MCF 10A (cell line): ENCODE measurements around the gene C1orf21. TPM values are rescaled to one million over a fixed set of nuclear protein-coding genes. Genes with fewer than 3 reads are reported as not detected.

ENCODE experiments used
- BruUV-seq: library from RNA; stranded (reverse); fragments of 400-500 nt; replicated peaks from 2 replicates; lab custom pipeline; 2021; lab: Mats Ljungman, UMichigan
- CTCF ChIA-PET: fragments of 300-600 bp; sonication (Branson Sonifier 250); formaldehyde crosslinking; extraction: SDS; loops from one replicate; lab custom pipeline; 2021; ENCODE audit warnings: antibody characterized with exemption, inconsistent platforms; lab: Yijun Ruan, JAX
- POLR2A ChIA-PET: fragments of 300-600, 350-650 bp; sonication (Branson Sonifier 250); formaldehyde crosslinking; extraction: SDS; loops from one replicate; lab custom pipeline; 2020; ENCODE audit warnings: antibody characterized with exemption, inconsistent platforms; lab: Yijun Ruan, JAX
- DNase-seq: peaks from one replicate; pipeline ENCODE4 v3.0.0-alpha.2; 2018; ENCODE audit not compliant: unreplicated experiment
- H3K27ac Mint-ChIP-seq: one replicate; pipeline ENCODE4 v1.8.0; 2022; ENCODE audit warnings: mild to moderate bottlenecking, low read depth, mixed read lengths; ENCODE audit not compliant: unreplicated experiment
- H3K27me3 Mint-ChIP-seq: one replicate; pipeline ENCODE4 v1.8.0; 2022; ENCODE audit warnings: mixed read lengths; ENCODE audit not compliant: insufficient read depth, unreplicated experiment
- H3K36me3 Mint-ChIP-seq: one replicate; pipeline ENCODE4 v1.8.0; 2022; ENCODE audit warnings: mild to moderate bottlenecking, moderate library complexity, mixed read lengths; ENCODE audit not compliant: insufficient read depth, unreplicated experiment
- H3K4me1 Mint-ChIP-seq: one replicate; pipeline ENCODE4 v1.8.0; 2022; ENCODE audit warnings: mixed read lengths; ENCODE audit not compliant: insufficient read depth, unreplicated experiment
- H3K4me3 Mint-ChIP-seq: one replicate; pipeline ENCODE4 v1.8.0; 2022; ENCODE audit warnings: mild to moderate bottlenecking, moderate library complexity, mixed read lengths; ENCODE audit not compliant: unreplicated experiment
- H3K9me3 Mint-ChIP-seq: one replicate; pipeline ENCODE4 v1.8.0; 2022; ENCODE audit warnings: mixed read lengths; ENCODE audit not compliant: unreplicated experiment
- intact Hi-C: fragments of 100-400 bp; cut with micrococcal nuclease; formaldehyde crosslinking; loops from 2 replicates; pipeline ENCODE4 v1.14.1; 2022
- total RNA-seq: library from RNA; stranded (reverse); gene quantifications from 2 replicates; pipeline ENCODE4 v1.2.3, GENCODE V29; 2022
- TF ChIP-seq, protein P1 (sequence below): fragments of 200-600 bp; IDR thresholded peaks from one replicate; pipeline ENCODE4 v1.8.0; 2022; ENCODE audit warnings: antibody characterized with exemption, mild to moderate bottlenecking; ENCODE audit not compliant: unreplicated experiment

Gene C1orf21
- total RNA-seq, 1 experiment from 2014 or later = 23.2 TPM

DNA sequence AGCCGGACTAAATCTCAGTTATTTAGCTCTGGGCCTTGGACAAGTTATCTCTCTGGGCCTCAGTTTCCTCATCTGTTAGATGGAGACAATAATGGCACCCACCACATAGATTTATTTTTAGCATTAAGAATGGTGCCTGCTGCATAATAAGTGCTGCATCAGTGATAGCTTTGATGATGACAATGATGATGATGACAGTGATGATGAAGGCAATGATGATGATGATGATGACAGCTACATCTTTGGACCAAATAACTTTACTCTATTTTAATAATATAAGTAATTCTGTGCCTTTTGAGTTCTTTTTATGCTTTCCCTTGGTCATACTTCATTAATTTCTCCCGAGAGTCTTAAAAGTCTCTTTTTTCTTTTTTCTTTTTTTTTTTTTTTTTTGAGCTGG lies 143.4 kb downstream of the C1orf21 start:
- no peak overlapping the region for H3K27ac Mint-ChIP-seq
- ChIA-PET CTCF (interaction anchor here (0.8 to 1.2 kb wide), 3 partner anchors 11 to 133 kb away, joined by 3 to 7 read pairs (median 4); no protein-coding TSS in a partner anchor), POLR2A (no interaction called here)
- no peaks in the 10 kb centered on the region for H3K9me3 Mint-ChIP-seq
- TF ChIP-seq, protein P1, sequence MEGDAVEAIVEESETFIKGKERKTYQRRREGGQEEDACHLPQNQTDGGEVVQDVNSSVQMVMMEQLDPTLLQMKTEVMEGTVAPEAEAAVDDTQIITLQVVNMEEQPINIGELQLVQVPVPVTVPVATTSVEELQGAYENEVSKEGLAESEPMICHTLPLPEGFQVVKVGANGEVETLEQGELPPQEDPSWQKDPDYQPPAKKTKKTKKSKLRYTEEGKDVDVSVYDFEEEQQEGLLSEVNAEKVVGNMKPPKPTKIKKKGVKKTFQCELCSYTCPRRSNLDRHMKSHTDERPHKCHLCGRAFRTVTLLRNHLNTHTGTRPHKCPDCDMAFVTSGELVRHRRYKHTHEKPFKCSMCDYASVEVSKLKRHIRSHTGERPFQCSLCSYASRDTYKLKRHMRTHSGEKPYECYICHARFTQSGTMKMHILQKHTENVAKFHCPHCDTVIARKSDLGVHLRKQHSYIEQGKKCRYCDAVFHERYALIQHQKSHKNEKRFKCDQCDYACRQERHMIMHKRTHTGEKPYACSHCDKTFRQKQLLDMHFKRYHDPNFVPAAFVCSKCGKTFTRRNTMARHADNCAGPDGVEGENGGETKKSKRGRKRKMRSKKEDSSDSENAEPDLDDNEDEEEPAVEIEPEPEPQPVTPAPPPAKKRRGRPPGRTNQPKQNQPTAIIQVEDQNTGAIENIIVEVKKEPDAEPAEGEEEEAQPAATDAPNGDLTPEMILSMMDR = no peak
- H3K27me3 Mint-ChIP-seq = no peaks in the 10 kb centered on the region
- intact Hi-C loops = no loop called here
- DNase-seq = no peak
- H3K4me3 Mint-ChIP-seq = no peak overlapping the region
- H3K36me3 Mint-ChIP-seq = no peaks in the 10 kb centered on the region
- H3K4me1 Mint-ChIP-seq = peaks cover 18% of the 10 kb centered on the region
- no TSS peak for BruUV-seq

DNA sequence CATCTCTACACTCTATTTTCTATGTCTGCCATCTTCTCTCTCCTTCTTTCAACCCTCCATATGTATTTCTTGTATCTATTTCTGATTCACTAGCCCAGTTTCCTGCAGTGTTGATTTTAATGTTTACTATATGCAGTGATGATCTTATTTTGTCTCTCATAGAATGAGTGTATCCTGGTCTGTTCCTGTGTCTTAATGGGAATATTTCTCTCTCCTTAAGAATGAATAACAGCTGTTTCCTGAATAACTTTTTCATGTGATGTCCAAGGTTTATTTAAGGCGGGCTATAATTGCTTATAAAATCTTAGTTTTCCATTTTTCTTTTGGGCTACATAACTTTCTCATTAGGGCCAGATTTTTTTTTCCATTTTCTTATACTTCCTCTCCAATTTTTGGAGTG lies 144.5 kb downstream of the C1orf21 start:
- no peaks in the 10 kb centered on the region for H3K9me3 Mint-ChIP-seq
- no peak overlapping the region for H3K27ac Mint-ChIP-seq
- peaks cover 15% of the 10 kb centered on the region for H3K4me1 Mint-ChIP-seq
- TF ChIP-seq, protein P1 = no peak
- no TSS peak for BruUV-seq
- intact Hi-C loops = no loop called here
- ChIA-PET POLR2A (interaction anchor here (0.7 to 2.4 kb wide), 4 partner anchors 14 to 445 kb away, joined by 3 to 11 read pairs (median 4); no protein-coding TSS in a partner anchor), CTCF (interaction anchor here (0.6 to 1.3 kb wide), 3 partner anchors 62 to 133 kb away, joined by 3 read pairs; no protein-coding TSS in a partner anchor)
- DNase-seq = no peak
- no peaks in the 10 kb centered on the region for H3K27me3 Mint-ChIP-seq
- peaks cover under 1% of the 10 kb centered on the region for H3K36me3 Mint-ChIP-seq
- H3K4me3 Mint-ChIP-seq = no peak overlapping the region

DNA sequence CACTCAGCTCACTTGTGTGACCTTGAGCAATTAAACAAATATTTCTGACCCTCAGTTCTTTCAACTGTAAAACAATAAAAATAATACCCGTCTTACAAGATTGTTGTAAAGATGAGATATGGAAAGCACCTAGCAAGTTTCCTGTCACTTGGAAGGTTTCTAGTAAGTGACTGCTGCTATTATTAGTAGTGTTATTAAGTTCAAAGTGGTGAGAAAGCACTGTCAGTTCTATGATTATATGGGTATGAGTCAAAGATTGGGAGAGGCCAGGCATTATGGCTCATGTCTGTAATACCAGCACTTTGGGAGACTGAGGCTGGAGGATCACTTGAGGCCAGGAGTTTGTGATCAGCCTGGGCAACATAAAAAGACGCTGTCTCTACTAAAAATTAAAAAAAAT lies 145.4 kb downstream of the C1orf21 start:
- no peak overlapping the region for H3K4me3 Mint-ChIP-seq
- H3K27ac Mint-ChIP-seq = no peak overlapping the region
- H3K4me1 Mint-ChIP-seq = peaks cover 15% of the 10 kb centered on the region
- ChIA-PET POLR2A (interaction anchor here (0.6 to 2.4 kb wide), 6 partner anchors 12 to 105 kb away, joined by 3 to 11 read pairs (median 4); no protein-coding TSS in a partner anchor), CTCF (interaction anchor here (0.8 to 1.3 kb wide), 4 partner anchors 35 to 143 kb away, joined by 3 read pairs; no protein-coding TSS in a partner anchor)
- no TSS peak for BruUV-seq
- intact Hi-C loops = no loop called here
- no peaks in the 10 kb centered on the region for H3K27me3 Mint-ChIP-seq
- H3K9me3 Mint-ChIP-seq = peaks cover 5% of the 10 kb centered on the region
- TF ChIP-seq, protein P1 = no peak
- peaks cover 10% of the 10 kb centered on the region for H3K36me3 Mint-ChIP-seq
- DNase-seq = no peak

DNA sequence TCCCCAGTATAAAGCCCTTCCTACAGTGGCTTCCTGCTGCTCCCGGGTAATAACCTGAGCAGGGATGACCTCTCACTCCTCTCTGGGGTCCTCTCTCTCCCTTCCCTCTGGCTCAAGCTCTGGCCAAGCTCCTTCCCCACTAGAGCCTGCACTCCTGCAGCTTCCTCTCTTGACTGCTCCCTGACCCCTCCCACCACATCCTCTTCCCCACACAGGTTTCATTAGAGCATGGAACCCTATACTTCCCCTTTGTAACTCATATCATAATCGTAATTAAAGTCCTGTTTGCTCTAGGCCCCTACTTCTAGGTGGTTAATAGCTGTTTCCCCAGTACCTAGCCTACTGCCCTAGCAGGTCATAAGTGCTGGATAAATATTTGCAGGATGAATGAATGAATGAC lies 146.2 kb downstream of the C1orf21 start:
- no peak overlapping the region for H3K4me3 Mint-ChIP-seq
- DNase-seq = no peak
- peaks cover 15% of the 10 kb centered on the region for H3K4me1 Mint-ChIP-seq
- CTCF ChIA-PET = interaction anchor here (0.6 to 1.6 kb wide), 8 partner anchors 10 to 1024 kb away, joined by 3 to 5 read pairs (median 4); partner anchors contain the start of gene C1orf21
- intact Hi-C loops = no loop called here
- TF ChIP-seq, protein P1 = no peak
- POLR2A ChIA-PET = interaction anchor here (0.9 to 2.4 kb wide), 3 partner anchors 11 to 18 kb away, joined by 3 to 11 read pairs (median 5); no protein-coding TSS in a partner anchor
- H3K36me3 Mint-ChIP-seq = peaks cover 13% of the 10 kb centered on the region
- peaks cover 8% of the 10 kb centered on the region for H3K9me3 Mint-ChIP-seq
- BruUV-seq = no TSS peak
- H3K27ac Mint-ChIP-seq = no peak overlapping the region
- no peaks in the 10 kb centered on the region for H3K27me3 Mint-ChIP-seq
